ENCODE measurements around the gene CRADD.
"Not testable (repeated sequence)": the region's sequence is repeated elsewhere in the genome, so short reads cannot be mapped to it uniquely, and the experiment has no call there.

CRADD gene

DNA sequence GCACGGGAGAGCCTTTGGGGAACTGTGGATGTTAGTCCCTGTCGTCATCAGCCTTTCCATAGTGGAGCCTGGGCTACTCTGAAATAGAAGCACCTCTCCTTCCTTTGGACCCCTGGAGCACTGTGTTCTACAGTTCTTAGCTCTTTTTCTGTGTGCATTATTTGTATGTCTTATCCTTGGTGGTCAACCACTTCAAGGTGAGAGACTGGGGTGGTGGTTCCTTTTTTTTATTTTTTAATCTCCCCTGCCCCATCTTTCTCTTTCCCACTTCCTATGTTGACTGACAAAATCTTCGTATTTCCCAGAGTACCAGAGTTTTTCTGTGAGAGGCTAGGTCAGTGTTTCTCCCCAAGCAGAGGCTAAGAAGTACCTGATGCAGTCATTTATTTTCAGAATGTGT lies 111.7 kb downstream of the CRADD start:
- DNase-seq = no peak

DNA sequence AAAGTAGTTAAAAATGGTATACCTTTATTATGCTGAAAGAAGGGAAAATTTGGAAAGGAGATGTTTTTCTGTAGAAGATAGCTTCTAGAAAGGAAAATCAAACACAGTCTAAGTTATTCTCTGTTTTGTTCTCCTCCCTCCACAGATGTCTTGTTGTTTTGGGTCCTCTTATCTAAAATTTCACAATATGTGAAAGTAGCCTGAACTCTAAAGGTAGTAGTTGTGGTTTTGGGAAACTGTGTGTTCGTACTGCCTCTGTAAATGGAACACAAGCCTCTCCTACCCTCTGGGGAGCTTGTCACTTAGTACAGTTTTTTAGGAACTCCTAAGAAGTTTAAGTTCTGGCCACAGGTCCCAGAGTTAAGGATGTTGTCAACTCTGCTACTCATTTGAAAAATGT lies 112.6 kb downstream of the CRADD start:
- DNase-seq = no peak

DNA sequence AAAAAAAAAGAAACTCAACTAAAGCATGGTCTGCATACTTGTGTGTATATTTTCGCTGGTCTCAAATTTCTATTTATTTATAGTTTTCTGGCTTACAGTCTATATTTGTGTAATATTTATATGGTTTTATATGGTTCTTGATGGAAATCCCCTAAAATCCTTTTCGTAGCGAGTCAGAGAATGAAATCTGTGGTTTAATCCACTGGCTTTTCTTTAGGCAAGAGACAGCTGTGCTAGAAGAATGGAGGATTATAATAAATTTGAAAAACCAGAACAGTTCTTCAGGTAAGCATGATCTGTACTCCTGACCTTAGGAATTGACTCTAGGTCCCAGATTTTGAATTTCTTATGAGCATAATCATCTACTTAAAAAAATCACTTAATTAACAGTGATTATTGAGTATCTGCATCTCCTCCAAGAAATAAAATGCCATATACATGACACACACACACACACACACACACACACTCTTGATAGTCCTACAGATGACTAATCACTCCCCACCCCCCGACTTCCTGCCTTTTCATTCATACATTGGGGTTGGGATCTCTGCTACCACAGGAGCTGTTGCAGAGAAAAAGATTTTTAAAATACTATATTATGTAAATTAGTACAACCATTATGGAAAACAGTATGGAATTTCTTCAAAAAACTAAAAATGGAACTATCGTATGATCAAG lies 113.4 kb downstream of the CRADD start:
- peak; percentile 20 for DNase-seq

GRCh38 chr12:93793007-93793406 lies 115.8 kb downstream of the CRADD start:
- no peak for DNase-seq

GRCh38 chr12:93793983-93794382 lies 116.8 kb downstream of the CRADD start:
- no peak for DNase-seq

DNA sequence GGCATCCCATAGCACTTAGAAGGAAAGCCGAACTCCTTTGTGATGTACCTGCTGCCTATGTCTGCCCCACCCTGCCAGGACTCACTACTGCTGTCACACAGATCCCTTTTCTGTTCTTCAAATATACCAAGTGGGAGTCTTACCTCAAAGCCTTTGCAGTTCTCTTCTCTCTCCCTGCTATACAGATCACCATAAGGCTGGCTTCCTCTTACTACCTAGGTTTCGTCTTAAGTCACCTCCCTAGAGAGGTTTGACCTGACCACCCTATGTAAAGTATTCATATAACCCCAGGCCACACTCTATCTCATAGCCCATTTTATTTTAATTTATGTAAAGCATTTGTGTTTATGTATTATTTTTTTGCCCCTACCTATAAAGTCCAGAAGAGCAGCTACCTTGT lies 117.6 kb downstream of the CRADD start:
- DNase-seq = no peak

DNA sequence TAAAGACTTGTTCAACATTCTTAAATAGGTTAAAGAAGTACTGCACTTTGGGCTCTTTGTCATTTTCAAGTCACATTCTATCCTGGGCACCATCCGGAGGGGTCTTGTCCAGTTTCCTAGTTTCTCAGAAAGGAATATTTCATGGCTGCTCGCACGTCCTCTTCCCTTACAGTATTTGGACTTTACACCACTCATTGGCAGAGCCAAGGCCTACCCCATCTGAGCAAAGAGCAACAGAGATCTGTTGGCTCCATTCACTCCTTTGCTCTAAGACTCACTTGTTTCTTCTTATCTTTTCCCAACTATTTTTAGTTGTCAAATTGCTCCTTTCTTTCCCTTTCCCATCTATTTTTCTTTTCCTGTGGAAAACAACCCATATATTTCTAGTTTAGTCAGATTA lies 118.2 kb downstream of the CRADD start:
- DNase-seq = no peak

DNA sequence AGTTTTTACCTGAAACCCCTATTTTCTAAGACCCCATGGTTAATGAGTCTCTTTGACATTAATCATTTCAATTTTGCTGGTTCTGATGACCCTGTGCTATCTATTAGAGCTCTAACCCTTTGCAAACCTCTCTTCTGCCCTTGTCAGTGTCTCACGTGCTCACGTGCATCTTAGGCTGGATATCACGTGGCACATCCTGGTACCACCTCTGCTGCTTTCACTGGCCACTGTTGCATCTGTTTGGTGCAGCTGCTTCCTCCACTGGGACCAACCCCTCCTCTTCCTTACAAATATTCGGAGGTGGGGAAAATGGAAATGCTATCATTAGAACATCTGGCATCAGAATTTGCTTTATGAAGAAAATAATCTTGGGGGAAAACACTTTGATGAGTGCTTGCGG lies 119.6 kb downstream of the CRADD start:
- DNase-seq = no peak

DNA sequence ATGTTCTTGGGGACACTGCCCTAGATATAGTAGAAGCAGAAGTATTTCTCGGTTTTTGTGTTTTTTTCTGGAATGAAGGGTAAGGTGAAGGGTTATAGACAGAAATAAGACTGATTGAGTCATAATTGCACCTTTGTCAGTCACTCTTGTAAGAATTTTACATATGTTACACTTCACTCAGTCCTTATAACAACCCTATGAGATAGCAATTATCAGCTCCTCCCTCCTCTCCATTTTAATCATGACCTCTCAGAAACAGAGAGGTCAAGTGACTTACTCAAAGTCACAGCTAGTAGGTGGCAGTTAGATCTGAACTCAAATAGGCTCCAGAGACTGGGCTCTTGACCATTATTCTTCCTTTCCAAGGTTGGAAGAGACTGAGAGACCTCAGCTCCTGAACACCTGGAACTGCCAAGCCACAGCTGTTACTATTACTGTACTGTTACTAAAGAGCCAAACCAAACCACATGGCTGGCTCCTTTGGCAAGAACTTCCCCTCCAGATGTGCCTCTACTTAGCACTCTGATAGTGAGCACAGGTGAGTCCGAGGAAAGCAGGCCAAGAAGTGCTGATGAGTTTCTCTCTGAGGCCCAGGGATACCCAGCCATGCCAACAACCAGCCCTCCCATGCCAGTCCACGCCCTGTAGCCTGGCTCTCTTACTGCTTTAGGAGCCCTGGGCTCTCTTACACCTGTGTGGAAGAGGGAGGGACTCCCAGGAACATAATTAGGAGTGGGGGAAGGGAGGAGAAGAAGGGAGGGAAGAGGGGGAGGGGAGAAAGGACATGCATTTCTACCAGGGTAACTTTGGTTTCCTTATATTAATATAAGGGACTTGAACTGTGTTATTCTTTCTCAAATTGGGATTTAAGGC lies 121.3 kb downstream of the CRADD start:
- DNase-seq = peak; percentile 38

DNA sequence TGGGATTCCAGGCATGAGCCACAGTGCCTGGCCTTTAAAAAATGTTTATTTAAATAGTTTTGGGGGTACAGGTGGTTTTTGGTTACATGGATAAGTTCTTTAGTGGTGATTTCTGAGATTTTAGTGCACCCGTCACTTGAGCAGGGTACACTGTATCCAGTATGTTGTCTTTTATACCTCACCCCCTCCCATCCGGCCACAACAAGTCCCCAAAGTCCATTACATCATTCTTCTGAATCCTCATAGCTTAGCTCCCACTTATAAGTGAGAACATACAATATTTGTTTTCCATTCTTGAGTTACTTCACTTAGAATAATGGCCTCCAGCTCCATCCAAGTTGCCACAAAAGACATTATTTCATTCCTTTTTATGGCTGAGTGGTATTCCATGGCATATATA lies 124.5 kb downstream of the CRADD start:
- DNase-seq = not testable (repeated sequence)

DNA sequence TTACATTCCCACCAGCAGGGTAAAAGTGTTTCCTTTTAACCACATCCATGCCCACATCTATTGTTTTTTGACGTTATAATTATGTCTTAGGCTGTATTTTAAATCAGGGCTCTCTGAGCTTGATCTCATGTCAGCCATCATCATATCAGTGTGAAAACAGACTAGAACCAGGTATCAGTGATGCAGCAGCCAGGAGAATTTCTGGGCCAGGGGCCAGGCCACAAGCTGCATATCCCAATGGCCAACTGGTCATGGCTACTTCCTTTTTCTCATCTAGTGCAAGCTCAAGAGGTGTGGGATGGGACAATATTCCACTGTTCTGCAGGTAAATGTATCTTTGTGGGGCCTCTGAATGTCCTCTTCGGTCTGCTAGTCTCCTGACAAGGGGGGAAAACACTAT lies 125.1 kb downstream of the CRADD start:
- no peak for DNase-seq

GRCh38 chr12:93802698-93803423 lies 125.7 kb downstream of the CRADD start:
- no peak for DNase-seq

DNA sequence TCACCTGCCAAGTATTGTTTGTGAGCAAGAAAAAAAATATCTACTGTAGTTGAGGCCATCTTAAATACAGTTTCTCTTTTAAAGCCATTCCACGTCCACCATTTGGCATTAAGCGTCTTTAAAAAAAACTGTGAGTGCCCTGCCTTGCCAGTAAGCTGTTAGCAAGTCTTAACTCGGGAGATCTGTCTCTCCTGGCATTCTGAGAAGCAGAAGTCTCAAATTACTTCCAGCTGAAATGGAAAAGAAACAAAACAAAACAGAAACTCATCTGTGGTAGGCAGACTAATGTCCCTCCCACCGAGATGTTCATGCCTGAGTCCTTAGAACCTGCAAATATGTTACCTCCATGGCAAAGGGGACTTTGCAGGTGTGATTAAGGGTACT lies 126.2 kb downstream of the CRADD start:
- DNase-seq = no peak

- peak; percentile 10 for DNase-seq
These were observed 127.4 kb downstream of the CRADD start for GRCh38 chr12:93804392-93805179.

DNA sequence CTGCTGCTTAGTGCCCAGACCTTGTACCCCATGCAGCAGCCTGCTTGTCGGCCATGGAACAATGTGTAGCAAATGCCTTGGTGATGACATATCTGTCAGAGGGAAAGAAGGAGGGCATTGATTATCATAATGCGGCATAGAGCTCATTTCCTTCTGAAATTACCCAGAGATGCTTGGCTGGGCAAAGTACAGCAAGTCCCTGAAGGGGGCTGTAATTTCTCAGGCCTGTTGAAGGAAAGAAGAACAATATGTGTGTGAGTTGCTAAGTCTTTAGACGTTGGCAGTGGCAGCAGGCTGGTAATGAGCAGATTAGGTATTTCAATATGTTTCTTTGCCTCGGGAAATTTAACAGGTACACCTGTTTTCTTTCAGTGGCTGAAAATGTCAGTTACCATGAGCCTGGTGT lies 128.6 kb downstream of the CRADD start:
- no peak for DNase-seq

GRCh38 chr12:93807354-93807753 lies 130.2 kb downstream of the CRADD start:
- DNase-seq = no peak

GRCh38 chr12:93808169-93808899 lies 131.2 kb downstream of the CRADD start:
- no peak for DNase-seq

GRCh38 chr12:93812626-93813025 lies 135.5 kb downstream of the CRADD start:
- DNase-seq = no peak

DNA sequence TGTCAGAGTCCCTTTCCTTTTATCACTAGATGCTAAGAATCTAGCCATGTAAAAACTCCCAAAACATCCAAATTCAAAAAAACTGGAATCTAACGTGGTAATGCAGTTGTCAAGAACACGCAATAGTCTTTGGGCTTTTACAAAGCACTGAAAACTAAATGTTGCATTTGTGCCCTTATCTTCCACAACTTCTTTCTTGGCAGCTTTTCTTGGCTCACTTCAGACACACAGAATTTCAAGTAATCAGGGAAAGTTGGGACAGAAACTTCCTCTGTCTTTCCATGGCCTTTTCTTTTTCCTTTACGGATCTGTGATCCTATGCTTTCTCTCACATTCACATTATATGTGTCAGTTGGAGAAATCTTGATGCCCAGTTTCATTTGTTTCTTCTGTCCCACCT lies 136.0 kb downstream of the CRADD start:
- DNase-seq = no peak

GRCh38 chr12:93813972-93814821 lies 137.0 kb downstream of the CRADD start:
- peak; percentile 27 for DNase-seq

GRCh38 chr12:93818488-93819049 lies 141.4 kb downstream of the CRADD start:
- DNase-seq = no peak

All from activated CD4-positive, alpha-beta T cell treated with anti-CD3 and anti-CD28 coated beads, Interleukin-2, Interleukin-6, amounts not matched to agents 100 ng/mL and 50 ng/mL, durations not matched to agents 16 hours and 8 hours (primary cell).